Stromal cell of bone marrow (primary cell): ENCODE measurements around the gene FMN1.

Source experiments
- DNase-seq: peaks from one replicate; pipeline ENCODE4 v3.0.0-alpha.2; 2012; ENCODE audit warnings: low read depth

Gene FMN1

GRCh38 chr15:32884146-32884545 is 310.4 kb downstream of the FMN1 start:
- no peak for DNase-seq

DNA sequence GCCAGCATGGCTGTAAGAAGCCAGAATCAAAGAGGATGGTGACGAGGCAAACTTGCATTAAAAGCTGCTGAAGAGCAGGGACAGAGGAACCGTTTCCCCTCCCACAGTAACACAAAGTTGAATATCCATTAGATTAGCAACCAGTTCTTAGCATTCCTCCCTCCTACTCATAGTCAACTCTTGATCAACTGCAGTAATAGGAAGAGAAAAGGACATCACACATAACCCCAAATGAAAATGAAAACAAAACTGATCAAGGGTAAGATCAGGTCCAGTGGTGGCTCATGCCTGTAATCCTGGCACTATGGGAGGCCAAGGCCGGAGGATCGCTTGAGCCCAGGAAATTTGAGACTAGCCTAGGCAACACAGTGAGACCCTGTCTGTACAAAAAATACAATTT is 311.6 kb downstream of the FMN1 start:
- no peak for DNase-seq

- no peak for DNase-seq
Measured at GRCh38 chr15:32881528-32881927, 313.0 kb downstream of the FMN1 start.

GRCh38 chr15:32880642-32881041 is 313.9 kb downstream of the FMN1 start:
- DNase-seq = no peak

DNA sequence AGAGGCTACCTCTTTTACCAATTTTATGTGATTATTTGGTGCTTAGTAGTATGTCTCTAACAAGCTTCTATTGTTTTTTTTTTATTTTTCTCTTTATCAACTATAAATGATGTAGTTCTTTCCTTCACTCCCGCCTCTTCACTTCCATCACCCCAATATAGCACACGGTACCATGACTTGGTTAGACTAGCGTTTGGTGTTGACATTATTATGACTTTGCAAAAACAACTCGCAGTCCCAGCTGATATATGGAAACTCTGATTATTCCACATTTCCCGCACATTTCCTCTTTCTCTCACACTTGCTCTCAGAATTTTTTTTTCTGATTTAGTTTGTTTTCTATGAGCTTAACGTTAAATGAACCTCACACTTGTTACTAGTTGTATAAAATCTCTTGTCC is 314.5 kb downstream of the FMN1 start:
- no peak for DNase-seq

GRCh38 chr15:32878869-32879805 is 315.4 kb downstream of the FMN1 start:
- no peak for DNase-seq

DNA sequence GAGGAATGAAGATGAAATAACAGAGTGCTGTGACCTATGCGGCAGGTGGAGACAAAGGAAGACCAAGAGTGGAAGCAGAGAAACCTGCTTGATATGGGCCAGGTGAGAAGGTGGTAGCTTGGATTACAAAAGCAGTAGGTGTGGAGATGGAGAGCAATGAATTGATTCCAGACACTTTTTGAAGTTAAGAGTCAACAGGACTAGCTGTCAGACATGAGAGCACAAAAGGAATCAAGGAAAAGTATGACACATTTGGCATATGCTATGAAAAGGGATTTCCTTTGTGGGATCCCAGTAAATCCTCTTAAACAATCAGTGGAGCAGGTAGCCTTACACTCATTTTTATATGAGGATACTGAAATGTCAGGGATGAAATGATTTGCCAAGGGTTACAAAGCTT is 316.2 kb downstream of the FMN1 start:
- no peak for DNase-seq

GRCh38 chr15:32877252-32878019 is 317.1 kb downstream of the FMN1 start:
- no peak for DNase-seq

DNA sequence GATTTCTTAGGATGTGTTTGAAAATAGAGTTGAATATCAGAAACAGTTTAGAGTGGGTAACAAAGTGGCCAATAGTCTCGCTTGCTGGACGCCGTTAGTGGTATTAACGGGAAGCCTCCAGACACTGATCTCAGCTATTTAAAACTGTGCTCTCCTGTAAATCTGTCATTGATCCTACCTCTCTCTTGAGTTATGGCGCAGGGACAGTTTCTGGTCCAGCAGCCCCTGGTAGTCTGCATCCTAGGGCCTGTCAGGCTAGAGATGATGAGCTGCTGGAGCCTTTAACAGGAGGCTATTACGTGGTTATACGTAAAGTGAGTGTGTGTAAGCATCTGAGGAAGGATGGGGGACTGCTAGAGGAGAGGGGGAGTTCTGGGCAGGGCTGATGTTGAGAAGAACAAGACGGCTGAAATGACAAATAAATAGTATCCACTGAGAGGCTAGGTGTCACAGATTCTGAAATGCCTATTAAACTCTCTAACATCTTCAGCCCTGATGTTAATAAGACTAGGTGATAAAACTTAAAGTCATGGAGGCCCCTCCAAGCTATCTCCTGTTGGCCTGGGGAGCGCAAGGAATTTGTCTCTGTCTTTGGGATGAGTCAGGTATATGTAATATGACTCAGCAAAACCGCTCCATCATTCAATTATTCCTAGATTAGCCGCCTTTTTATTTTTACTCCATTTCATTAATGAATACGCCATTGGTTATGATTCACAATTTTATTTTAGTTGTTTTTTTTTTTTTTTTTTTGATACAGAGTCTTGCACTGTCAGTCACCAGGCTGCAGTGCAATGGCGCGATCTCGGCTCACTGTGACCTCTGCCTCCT is 321.0 kb downstream of the FMN1 start:
- DNase-seq = no peak

- DNase-seq = no peak
Measured at GRCh38 chr15:32872621-32873283, 321.8 kb downstream of the FMN1 start.

DNA sequence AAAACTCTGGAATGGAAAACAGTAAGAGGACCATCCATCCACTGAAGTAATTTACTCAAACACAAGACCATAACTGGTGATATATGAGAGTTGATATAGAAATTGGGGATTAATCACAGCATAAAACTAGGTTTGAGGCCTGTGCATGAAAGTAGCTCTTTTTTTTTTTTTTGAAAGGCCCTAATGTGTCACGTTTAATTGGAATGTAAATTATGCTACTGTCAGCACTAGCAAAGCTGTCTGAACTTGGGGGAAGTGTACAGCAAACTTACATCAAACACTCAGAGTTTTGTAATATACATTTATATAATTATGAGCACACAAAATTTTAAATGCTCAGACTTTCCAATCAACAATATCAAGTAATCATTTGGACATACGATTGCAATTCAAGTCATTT is 322.6 kb downstream of the FMN1 start:
- DNase-seq = no peak

- peak; percentile 67 for DNase-seq
Measured at GRCh38 chr15:32870240-32871033, 324.1 kb downstream of the FMN1 start.

DNA sequence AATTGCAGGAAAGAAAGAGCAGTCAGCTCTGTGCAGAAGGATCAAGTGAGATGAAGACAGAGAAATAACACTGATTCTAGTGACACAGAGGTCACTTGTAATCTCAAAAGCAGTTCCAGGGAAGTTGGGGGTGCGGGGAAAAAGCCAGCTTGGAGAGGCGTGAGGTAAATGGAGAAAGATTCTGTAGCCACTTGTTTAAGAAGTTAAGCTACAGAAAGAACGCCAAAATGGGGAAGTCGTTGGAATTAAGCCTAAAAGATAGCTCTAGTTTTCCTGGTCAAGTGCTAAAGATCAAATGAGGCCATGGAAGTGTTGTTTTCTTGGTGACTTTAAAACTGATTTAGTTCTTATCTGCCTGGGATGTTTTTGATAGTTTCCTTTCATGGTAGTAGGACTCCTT is 324.7 kb downstream of the FMN1 start:
- DNase-seq = no peak

- no peak for DNase-seq
Measured at GRCh38 chr15:32867313-32867626, 327.2 kb downstream of the FMN1 start.

DNA sequence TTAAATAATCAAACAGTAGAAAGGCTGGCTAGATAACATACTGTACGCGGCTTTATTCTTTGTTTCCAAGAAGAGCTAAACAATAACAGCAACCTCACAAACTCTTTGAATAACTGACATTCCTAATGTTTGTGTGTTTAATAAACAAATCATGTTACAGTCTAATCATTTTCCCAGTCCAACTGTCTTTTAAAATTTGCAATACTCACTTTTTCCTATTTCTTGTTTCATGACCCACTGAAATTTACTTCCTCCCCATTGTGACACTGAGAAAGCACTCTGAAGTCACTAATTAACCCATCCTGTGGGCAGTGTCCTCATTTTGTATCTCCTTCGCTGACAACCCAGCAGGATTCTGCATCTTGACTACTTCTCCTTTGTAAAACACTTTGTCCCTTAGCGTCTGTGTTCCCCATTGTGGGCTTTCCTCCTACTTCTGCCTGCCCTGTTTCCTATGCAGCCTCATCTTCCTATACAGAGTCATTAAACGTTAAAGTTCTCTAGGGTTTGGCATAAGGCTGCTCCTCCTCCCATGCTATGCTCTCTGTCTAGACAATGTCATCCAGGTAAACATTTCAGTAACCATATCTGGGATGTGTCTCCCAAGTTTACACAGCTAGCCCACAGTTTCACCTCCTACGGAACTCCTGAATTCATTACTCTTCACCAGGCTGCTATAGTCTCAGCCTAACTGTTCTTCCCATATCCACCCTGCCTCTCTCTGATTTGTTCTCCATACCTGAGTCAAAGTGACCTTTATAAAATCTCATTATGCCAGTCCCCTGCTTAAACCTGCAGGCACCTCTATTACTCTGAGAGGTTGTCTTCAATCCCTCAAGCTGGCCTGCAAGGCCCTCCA is 327.8 kb downstream of the FMN1 start:
- DNase-seq = no peak

DNA sequence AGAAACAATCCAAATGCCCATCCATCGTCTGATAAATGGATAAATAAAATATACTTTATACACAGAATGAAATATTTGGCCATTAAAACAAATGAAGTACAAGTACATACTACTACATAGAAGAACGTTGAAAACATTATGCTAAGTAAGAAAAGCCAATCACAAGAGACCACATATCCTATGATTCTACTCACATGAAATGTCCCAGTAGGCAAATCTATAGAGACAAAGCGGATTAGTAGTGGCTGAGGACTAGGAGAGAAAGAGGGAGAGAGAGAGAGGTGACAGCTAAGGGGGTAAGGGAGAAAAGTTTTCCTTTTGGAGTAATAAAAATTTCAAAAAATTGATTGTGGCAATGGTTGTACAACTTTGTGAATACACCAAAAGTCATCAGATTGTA is 329.7 kb downstream of the FMN1 start:
- no peak for DNase-seq

GRCh38 chr15:32864051-32864450 is 330.5 kb downstream of the FMN1 start:
- DNase-seq = no peak

DNA sequence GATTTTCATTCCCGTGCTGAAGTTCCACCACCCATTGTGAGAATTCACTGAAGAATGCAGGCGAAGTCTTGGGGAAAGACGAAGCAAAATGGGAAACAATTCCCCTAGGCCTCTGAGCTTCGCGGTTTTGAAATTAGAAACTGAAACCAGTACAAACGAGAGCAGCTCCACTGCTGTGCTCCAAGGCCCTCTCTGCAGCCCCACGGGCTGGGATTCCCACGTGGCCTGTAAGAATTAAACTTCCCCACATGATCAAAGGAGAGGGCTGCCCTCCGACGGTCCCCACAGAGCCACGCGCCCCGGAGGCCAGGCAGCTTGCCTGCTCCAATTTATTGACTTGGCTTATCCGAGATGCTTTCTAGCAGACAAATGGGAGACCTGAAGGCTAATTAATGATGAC is 332.8 kb downstream of the FMN1 start:
- DNase-seq = peak; percentile 77

DNA sequence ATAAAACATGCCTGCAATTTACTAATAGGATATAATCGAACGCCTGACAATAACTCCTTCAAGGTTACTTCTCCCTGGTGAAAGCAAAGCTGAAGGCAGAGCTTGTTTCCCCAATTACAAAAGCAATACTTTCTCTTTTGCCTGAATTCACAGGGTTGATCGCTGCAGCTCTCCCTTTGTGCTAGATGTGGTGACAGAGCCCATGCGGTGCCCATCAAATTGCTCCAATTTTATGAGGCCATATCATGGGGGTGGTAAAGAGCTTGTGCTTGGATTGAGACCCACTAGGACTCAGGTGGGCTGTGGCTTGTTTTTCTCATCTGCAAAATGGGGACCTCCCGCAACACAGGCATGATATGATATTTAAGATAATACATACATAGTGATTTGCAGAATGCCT is 333.3 kb downstream of the FMN1 start:
- no peak for DNase-seq

- no peak for DNase-seq
Measured at GRCh38 chr15:32859996-32860395, 334.5 kb downstream of the FMN1 start.
